Stimulated activated CD8-positive, alpha-beta memory T cell treated with anti-CD3 and anti-CD28 coated beads, Interleukin-7, amount 100 ng/mL, for 48 hours (primary cell): ENCODE measurements around the gene THSD7B.
"Not testable (repeated sequence)": the region's sequence is repeated elsewhere in the genome, so short reads cannot be mapped to it uniquely, and the experiment has no call there.

Source experiments
- DNase-seq, 2 donors: peaks; one replicate each; pipeline ENCODE4 v3.0.0-alpha.2; 2020; ENCODE audit warnings: low read depth in 1 of 2; ENCODE audit errors: extremely low read depth in 1 of 2

THSD7B gene

DNA sequence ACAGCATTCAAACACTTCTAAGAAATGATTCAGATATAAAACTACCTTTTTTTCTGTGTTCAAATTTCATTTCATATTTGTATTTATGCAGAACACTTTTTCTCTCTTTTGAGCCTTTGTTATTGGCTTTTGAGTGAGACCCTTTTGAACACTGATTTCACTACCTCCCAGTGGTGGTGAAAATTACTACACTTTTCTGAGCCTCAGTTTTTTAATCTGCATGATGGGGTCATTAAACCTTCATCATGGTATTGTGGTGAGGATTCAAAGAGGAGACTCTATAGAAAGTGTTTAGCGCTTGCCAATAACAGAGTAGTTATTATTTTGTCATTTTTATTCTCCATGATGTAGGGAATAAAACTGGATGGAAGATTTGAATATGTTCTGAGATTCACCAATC, 169.8 kb downstream of the THSD7B start:
- no peak for DNase-seq

- no peak for DNase-seq
These were observed 190.7 kb downstream of the THSD7B start for GRCh38 chr2:136956050-136956449.

DNA sequence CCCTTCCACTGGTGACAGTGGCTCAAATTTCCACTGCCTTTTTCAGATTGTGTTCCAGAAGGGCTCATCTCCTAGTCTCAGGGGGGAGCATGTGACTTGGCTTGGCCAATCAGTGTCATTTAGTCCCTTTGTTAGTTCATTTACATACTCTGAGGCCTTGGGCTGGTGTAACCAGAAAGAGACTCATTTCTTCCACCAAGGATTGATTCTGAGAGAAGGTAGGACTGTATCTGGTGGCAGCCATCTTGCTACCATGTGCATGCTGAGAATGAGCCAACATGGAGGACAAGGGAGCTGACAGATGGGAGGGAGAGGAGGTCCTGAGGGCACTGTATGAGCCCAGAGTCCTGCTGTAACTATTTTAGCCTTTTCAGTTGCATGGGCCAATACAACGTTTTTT, 191.7 kb downstream of the THSD7B start:
- no peak for DNase-seq

- no peak for DNase-seq
These were observed 196.9 kb downstream of the THSD7B start for GRCh38 chr2:136962105-136962725.

- no peak for DNase-seq
These were observed 201.1 kb downstream of the THSD7B start for GRCh38 chr2:136966485-136966884.

- no peak for DNase-seq
These were observed 215.0 kb downstream of the THSD7B start for GRCh38 chr2:136980303-136980702.

GRCh38 chr2:136981689-136982088, 216.3 kb downstream of the THSD7B start:
- DNase-seq, result not testable (repeated sequence)

DNA sequence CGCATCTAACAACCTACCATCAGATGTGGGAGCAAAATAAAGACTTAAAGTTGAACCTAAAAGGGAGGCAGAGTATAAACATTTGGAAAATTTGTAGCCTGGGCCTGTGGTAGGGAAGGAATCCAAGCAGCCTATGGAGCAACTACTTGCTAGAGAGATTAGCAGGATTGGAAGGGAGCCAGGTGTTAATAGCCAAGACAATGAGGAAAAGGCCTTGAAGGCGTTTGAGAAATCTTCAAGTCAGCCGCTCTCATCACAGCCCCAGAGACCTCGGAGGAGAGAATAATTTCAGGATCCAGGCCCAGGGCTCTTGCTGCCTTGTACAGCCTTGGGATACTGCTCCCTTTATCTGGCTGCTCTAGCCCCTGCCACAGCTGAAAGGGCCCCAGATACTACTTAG, 219.7 kb downstream of the THSD7B start:
- DNase-seq, result no peak

- no peak for DNase-seq
These were observed 221.4 kb downstream of the THSD7B start for GRCh38 chr2:136986605-136987221.

- no peak for DNase-seq
These were observed 225.0 kb downstream of the THSD7B start for GRCh38 chr2:136990316-136990715.

DNA sequence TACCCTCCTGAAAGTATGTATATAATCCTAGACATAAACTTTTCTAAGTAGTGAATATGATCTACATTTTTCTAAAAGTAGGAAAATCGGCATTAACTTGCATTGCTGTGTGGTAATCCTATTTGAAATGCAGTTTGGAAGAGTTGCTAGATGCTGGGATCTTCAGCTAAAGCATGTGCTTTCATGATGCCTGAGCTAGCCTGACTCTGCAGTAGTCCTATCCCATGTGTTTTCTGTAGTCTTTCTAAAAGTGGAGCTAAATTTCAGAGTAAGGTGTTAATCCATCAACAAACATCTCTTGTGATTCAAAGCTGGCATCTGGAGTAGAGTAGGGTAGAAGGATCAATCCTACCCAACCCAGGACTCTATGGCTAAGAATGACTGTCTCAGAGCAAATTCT, 229.4 kb downstream of the THSD7B start:
- DNase-seq, result no peak

DNA sequence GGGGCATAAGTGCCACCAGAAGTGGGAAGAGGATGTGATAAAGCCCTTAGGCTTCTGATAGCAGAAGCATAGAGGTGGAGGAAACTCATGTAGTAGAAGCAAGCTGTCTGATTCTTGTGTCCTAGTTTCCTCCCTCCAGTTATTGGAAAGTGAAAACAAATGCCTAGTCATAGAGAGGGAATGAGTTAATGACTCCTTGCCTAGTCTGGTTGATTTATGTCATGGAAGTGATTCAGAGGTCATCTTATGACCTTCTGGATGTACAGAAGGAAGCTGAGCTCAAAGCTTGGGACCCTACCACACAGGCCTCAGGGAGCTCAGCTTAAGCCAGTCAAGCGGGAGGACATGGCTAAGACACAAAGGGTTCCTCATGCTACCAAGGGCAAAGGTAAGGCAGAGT, 232.2 kb downstream of the THSD7B start:
- no peak for DNase-seq

- DNase-seq, result no peak
These were observed 235.5 kb downstream of the THSD7B start for GRCh38 chr2:137000811-137001210.

- DNase-seq, result no peak
These were observed 237.6 kb downstream of the THSD7B start for GRCh38 chr2:137002896-137003295.

DNA sequence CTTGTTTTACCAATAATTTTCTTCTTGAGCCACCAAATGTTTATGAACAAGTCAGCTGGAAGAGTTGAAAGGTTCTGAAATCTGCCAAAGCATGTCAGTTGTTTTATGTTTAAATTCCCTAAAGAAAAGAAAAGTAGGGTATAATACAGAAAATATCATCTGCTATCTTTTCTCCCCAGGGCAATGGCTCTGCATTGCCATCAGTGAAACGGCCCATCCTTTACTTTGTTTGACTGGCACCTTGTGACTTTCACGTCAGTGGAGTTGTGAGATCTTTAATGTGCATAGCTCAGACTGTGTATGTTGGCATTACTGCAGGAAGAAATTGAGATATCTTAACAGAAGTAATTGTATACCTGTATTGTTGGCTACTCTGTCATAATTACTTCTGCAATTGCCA, 239.9 kb downstream of the THSD7B start:
- no peak for DNase-seq

GRCh38 chr2:137007938-137008337, 242.6 kb downstream of the THSD7B start:
- no peak for DNase-seq

GRCh38 chr2:137009953-137010352, 244.6 kb downstream of the THSD7B start:
- no peak for DNase-seq

GRCh38 chr2:137020452-137021196, 255.3 kb downstream of the THSD7B start:
- no peak for DNase-seq

DNA sequence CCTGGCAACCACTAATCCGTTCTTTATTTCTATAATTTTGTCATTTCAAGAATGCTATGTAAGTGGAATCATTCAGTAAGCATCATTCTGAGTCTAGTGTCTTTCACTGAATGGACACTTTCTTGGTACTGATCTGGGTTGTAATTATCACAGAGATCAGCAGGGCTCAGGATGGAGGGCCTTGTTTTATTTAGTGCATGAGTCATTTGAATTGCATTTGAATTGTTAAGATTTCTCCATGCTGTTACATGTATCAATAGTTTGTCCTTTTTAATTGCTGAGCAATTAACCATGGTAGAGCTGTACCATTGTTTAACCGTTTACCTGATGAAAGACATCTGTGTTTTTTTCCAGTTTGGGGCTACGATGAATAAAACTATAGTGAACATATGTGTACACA, 256.4 kb downstream of the THSD7B start:
- DNase-seq, result no peak

GRCh38 chr2:137023205-137023604, 257.9 kb downstream of the THSD7B start:
- DNase-seq, result no peak

DNA sequence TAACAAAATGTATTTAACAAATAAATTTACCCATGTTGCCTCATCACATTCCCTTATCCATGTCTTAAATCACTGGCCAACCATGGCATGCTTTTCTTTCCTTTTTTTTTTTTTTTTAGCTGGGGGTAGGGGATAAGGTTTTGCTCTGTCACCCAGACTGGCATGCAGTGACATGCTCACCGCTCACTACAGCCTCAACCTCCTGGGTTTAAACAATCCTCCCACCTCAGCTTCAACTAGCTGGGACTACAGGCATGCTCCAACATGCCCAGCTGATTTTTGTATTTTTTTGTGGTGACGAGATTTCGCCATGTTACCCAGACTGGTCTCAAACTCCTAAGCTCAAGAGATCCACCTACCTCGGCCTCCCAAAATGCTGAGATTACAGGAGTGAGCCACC, 266.4 kb downstream of the THSD7B start:
- DNase-seq, result no peak

DNA sequence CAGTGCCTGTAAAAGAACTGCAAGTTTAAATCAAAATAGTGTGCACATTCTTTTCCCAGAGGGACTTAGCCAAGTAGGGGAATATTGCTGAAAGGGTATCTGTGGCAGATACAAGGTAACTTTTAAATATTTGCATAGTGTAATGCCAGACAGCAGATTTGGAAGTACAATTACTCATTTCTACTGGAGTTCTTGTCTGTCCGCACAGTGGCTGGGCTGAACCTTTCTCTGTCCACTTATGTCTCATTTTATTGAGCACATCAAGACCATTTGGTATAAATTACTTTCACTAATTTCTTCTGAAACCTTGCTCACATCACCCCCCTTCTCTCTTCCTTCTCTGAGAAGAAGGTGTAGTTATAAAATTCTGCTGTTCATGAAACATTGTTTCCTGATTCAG, 271.3 kb downstream of the THSD7B start:
- no peak for DNase-seq
